AG04449 (cell line): ENCODE results near the gene CCDC122.
A peak's percentile ranks its signal among the peaks of the same experiment; 100 is the strongest.

ENCODE experiments used
- CTCF ChIA-PET: fragments of 350-600 bp; formaldehyde crosslinking; extraction: SDS; loops from one replicate; lab custom pipeline; 2021; ENCODE audit warnings: antibody characterized with exemption; lab: Yijun Ruan, JAX
- POLR2A ChIA-PET: fragments of 400-600, 350-600 bp; formaldehyde crosslinking; extraction: SDS; loops from one replicate; lab custom pipeline; 2020; ENCODE audit warnings: antibody characterized with exemption, inconsistent platforms; lab: Yijun Ruan, JAX
- DNase-seq: peaks from one replicate; pipeline ENCODE4 v3.0.0-alpha.2; 2010; ENCODE audit warnings: low read depth, low spot score
- H3K4me3 ChIP-seq: 2 replicates; pipeline ENCODE4 v1.5.1; 2011; ENCODE audit warnings: low read depth, mild to moderate bottlenecking, control low read depth, low read length
- CTCF ChIP-seq: IDR thresholded peaks from one replicate; pipeline ENCODE4 v1.5.1; 2011; ENCODE audit warnings: mild to moderate bottlenecking, moderate library complexity, low read length, control low read depth, inconsistent platforms; ENCODE audit not compliant: insufficient read depth; ENCODE audit errors: missing control alignments

The CCDC122 gene

DNA sequence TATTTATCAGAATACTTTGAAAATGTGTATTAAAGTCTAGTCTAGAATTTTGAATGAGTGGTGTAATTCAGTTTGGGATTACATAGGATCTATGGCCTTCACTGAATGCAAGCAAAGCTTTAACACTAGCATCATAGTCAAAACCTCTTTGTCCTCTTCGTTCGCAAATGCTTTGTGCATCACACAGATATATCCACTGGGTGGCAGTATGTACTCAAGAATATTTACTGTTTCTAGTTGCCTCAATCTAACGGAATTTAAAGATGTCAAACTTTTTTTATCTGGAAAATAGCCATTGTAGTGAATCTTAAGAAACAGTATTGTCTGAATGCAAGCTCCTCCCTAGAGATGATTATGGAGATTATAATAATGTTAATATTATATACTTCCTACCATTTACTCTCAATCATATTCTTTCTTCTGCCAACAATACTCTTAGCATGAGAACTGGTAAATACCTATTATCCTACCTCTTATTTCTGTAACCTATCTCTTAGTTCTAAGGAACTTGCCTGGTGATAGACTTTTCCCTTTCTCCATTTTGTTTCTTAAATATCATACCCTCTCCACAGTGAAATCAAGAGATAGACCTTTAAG lies 26.0 kb upstream of the CCDC122 start:
- ChIA-PET POLR2A (no interaction called here), CTCF (interaction anchor here (0.6 to 6.2 kb wide), 40 partner anchors 9 to 1404 kb away, joined by 3 to 242 read pairs (median 4); no protein-coding TSS in a partner anchor)
- peak; percentile 43 for TF ChIP-seq CTCF
- no peak for DNase-seq
- no peak overlapping the region for H3K4me3 ChIP-seq

DNA sequence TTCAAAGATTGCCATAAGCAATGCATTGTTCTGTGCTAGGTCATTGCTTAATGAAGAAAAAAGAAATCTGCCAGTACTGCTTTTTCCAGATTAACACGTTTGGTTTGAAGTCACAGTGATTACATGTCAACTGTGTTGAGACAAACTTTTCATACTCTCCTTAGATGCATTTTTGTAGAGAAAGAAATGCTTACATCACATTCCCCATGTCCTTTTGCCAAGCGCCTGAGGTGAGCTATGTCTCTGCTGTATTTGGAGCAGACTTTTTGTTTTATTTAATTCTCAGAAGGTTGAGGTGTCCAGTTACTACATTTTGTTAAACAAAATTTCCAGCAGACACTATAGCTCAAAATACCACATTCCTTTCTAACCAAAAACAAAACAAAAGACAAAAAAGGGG lies 16.4 kb upstream of the CCDC122 start:
- no peak for TF ChIP-seq CTCF
- H3K4me3 ChIP-seq = no peak overlapping the region
- CTCF ChIA-PET = interaction anchor here (1.0 to 3.0 kb wide), 3 partner anchors 9 to 926 kb away, joined by 3 to 27 read pairs (median 9); no protein-coding TSS in a partner anchor
- no peak for DNase-seq
- POLR2A ChIA-PET = no interaction called here

DNA sequence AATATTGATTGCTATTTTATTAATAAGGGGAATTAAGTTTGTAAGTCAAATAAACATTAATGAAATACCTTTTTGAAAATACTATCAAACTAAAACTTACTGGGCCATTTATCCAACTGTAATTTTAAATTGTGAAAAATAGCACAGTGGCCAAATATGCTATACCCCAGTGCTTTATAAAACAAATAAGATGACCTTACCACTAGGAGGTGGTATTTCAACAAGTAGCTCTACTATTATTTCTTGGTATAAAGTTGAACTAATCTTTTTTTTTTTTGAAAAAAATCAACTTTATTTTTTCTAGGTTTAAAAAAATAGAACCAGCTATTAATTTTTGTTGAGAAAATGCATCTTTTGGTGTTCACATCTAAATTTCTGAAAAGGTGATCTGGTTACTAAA lies 14.9 kb upstream of the CCDC122 start:
- ChIA-PET CTCF (interaction anchor here (1.2 to 3.0 kb wide), 2 partner anchors 11 to 14 kb away, joined by 9 to 27 read pairs; no protein-coding TSS in a partner anchor), POLR2A (no interaction called here)
- no peak for DNase-seq
- TF ChIP-seq CTCF = no peak
- no peak overlapping the region for H3K4me3 ChIP-seq

GRCh38 chr13:43884222-43884621 lies 4.7 kb upstream of the CCDC122 start:
- CTCF ChIA-PET = interaction anchor here (0.9 kb wide), 1 partner anchor 11 kb away, joined by 3 read pairs; no protein-coding TSS in a partner anchor

GRCh38 chr13:43883631-43884030 lies 4.1 kb upstream of the CCDC122 start:
- ChIA-PET POLR2A (interaction anchor here (0.6 kb wide), 1 partner anchor 856 kb away, joined by 3 read pairs; no protein-coding TSS in a partner anchor), CTCF (interaction anchor here (0.6 to 1.6 kb wide), 4 partner anchors 9 to 858 kb away, joined by 3 to 6 read pairs (median 4); no protein-coding TSS in a partner anchor)
- no peak for TF ChIP-seq CTCF
- no peak for DNase-seq
- no peak overlapping the region for H3K4me3 ChIP-seq

More at GRCh38 chr13:43884222-43884621, 4.7 kb upstream of the CCDC122 start:
- no peak for TF ChIP-seq CTCF
- no peak for DNase-seq
- no peak overlapping the region for H3K4me3 ChIP-seq
- POLR2A ChIA-PET = no interaction called here

- no peak for DNase-seq
- CTCF ChIA-PET = interaction anchor here (1.2 to 1.4 kb wide), 3 partner anchors 8 to 912 kb away, joined by 4 to 5 read pairs (median 4); no protein-coding TSS in a partner anchor
- TF ChIP-seq CTCF = no peak
- POLR2A ChIA-PET = no interaction called here
- no peak overlapping the region for H3K4me3 ChIP-seq
Measured at GRCh38 chr13:43881580-43881979, 2.0 kb upstream of the CCDC122 start.
